Umbilical cord (tissue), 2 donors: Measurements from ENCODE around the gene CEACAM7. TPM values are rescaled to one million over a fixed set of nuclear protein-coding genes. Genes with fewer than 3 reads are reported as not detected.
A peak's percentile ranks its signal among the peaks of the same experiment; 100 is the strongest.
"Not testable (repeated sequence)": the region's sequence is repeated elsewhere in the genome, so short reads cannot be mapped to it uniquely, and the experiment has no call there.

Experiments used
- DNase-seq: peaks from one replicate; pipeline ENCODE4 v3.0.0-alpha.2; 2015; ENCODE audit warnings: low spot score
- total RNA-seq: library from RNA; depleted of rRNA; stranded (reverse); fragments of >200 nt; gene quantifications from one replicate; pipeline ENCODE4 v1.2.3, GENCODE V29; 2014; ENCODE audit warnings: low replicate concordance; ENCODE audit not compliant: insufficient read depth

The CEACAM7 gene
- total RNA-seq, 1 donor from 2014 or later: 3.6 TPM

GRCh38 chr19:41657157-41657556, 30.9 kb downstream of the CEACAM7 start:
- no peak for DNase-seq

DNA sequence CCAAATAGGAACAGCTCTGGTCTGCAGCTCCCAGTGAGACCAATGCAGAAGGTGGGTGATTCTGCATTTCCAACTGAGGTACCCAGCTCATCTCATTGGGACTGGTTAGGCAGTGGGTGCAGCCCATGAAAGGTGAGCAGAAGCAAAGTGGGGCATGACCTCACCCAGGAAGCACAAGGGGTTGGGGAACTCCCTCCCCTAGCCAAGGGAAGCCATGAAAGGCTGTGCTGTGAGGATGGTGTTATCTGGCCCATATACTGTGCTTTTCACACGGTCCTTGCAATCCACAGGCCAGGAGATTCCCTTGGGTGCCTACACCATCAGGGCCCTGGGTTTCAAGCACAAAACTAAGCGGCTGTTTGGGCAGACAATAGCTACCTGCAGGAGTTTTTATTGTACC, 31.3 kb downstream of the CEACAM7 start:
- DNase-seq: not testable (repeated sequence)

DNA sequence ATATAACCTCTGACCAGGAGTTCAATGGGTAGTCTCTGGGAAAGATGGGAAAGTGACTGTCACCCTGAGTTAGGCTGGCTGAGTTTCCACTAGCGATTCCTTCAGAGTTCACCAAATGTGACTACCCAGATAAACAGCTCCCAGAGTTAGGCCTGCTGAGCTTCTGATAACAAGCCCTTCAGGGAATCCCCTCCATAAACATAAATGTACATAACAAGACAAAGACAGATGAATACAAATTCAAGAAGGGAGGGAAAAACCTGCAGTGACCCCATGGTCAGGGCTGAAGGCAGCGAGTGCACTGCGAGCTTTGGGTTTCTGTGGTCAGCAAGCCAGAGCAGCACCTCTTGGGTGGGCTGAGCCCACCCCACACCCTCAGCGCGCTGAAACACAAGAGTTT, 35.8 kb downstream of the CEACAM7 start:
- no peak for DNase-seq

GRCh38 chr19:41649827-41650226, 38.2 kb downstream of the CEACAM7 start:
- no peak for DNase-seq

GRCh38 chr19:41646589-41647204, 41.4 kb downstream of the CEACAM7 start:
- no peak for DNase-seq

DNA sequence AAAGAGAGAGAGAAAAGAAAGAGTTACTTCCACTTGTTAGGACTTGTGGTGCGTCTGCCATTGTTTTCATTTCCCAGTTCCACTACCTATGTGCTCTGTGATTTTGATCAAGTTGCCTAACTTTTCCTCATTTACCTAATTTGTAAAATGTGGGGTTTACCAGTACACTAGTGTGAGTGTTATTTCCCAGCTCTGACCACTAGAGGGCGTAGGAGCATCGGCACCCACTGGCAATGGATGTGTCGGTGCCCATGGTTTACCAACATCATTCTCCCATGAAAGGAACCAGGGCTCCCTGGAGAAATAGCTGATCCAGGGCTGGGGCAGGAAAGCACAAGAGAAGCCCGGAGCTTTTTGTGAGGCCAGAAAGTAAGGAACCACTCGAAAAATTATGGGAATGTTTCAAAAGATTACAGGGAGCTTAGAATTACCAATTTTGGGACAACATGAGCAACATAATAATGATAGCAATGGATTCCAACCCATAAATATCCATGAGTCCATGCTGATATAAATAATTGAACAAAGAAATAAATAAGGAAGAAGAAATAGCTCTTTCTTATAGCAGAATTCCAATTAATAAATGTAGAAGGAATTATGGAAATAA, 46.1 kb downstream of the CEACAM7 start:
- DNase-seq: peak; percentile 19

DNA sequence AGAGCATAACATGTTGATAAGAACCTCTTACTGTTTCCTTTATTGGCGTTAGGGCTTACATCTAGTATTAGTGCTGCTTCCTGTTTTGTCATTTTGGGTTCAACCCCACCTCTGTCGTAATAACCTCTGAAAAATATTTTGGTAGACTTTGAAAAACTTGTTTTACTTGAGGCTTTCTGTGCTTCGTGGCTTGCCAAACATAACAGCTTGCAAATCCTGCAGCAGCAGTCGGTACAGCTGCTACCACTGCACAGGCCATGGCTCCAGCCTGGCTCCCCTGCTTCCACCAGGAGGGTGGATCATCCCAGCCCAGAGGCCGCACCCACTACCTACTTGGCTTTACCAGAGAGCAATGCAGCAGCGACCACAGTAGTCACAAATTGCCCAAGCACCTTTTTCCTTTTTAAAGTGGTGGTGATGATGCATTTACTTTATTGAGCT, 49.4 kb downstream of the CEACAM7 start:
- DNase-seq: no peak

DNA sequence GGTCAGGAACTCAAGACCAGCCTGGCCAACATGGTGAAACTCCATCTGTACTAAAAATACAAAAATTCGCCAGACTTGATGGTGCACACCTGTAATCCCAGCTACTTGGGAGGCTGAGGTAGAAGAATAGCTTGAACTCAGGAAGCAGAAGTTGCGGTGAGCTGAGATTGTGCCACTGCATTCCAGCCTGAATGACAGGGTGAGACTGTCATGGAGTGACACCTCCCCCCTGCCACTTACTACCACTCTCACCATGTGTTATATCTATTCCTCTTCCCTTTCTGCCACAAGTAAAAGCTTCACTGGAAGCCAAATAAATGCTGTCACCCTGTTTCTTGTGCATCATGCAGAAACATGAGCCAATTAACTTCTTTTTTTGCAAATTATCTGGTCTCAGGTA, 50.6 kb downstream of the CEACAM7 start:
- DNase-seq: no peak

GRCh38 chr19:41627966-41628675, 59.9 kb downstream of the CEACAM7 start:
- no peak for DNase-seq

- DNase-seq: no peak
Observed at GRCh38 chr19:41626877-41627276, 61.2 kb downstream of the CEACAM7 start, which contains the start of gene CEACAM4. TSS of gene CEACAM4 (minus strand) at chr19:41627074. CDS start at chr19:41626963, 111 bp downstream.

- DNase-seq: no peak
Observed at GRCh38 chr19:41626278-41626677, 61.8 kb downstream of the CEACAM7 start.

DNA sequence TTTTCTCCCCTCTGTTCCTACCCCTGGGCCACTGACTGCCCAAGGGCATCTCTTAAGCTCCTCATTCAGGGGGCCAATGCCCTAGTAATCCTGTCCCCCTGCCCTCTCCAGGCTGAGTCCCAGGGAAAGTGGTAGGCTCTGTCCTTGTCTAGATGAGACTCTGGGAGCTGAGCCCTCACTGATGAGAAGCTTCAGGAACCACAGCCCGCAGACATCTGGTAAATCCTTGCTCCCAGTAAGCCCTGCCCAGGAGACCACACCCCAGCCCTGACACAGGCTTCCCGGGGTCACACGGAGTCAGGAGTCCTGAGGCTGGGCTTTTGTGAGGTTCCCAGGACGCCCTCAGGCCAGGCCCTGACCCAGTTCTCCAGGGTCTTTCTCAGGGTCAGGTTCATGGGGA, 63.1 kb downstream of the CEACAM7 start:
- DNase-seq: no peak

- no peak for DNase-seq
Observed at GRCh38 chr19:41624515-41624914, 63.6 kb downstream of the CEACAM7 start.

- DNase-seq: no peak
Observed at GRCh38 chr19:41623360-41623759, 64.7 kb downstream of the CEACAM7 start.

Other genes starting within 250 kb of the CEACAM7 start
- gene DMAC2, start 248.4 kb downstream of the CEACAM7 start, total RNA-seq: 20.9 TPM
- not detected for gene ERICH4, start 245.1 kb downstream of the CEACAM7 start, total RNA-seq
- not detected for gene CEACAM21, start 112.1 kb downstream of the CEACAM7 start, total RNA-seq
- not detected for gene CEACAM4, start 61.2 kb downstream of the CEACAM7 start, total RNA-seq
- 1.2 TPM for gene CEACAM5, start 20.4 kb upstream of the CEACAM7 start, total RNA-seq
- gene CEACAM6, start 67.3 kb upstream of the CEACAM7 start, total RNA-seq: 2.2 TPM
- gene CEACAM3, start 108.3 kb upstream of the CEACAM7 start, total RNA-seq: 3.4 TPM
- gene LYPD4, start 156.4 kb upstream of the CEACAM7 start, total RNA-seq: not detected
- gene DMRTC2, start 156.8 kb upstream of the CEACAM7 start, total RNA-seq: 2.9 TPM
- gene RPS19, start 172.0 kb upstream of the CEACAM7 start, total RNA-seq: 1,124 TPM
- gene CD79A, start 189.0 kb upstream of the CEACAM7 start, total RNA-seq: not detected
- 30.3 TPM for gene ARHGEF1, start 194.9 kb upstream of the CEACAM7 start, total RNA-seq
- gene ERFL, start 240.2 kb upstream of the CEACAM7 start, total RNA-seq: not detected